Measurements from ENCODE around the gene ITIH3.

ITIH3 gene

DNA sequence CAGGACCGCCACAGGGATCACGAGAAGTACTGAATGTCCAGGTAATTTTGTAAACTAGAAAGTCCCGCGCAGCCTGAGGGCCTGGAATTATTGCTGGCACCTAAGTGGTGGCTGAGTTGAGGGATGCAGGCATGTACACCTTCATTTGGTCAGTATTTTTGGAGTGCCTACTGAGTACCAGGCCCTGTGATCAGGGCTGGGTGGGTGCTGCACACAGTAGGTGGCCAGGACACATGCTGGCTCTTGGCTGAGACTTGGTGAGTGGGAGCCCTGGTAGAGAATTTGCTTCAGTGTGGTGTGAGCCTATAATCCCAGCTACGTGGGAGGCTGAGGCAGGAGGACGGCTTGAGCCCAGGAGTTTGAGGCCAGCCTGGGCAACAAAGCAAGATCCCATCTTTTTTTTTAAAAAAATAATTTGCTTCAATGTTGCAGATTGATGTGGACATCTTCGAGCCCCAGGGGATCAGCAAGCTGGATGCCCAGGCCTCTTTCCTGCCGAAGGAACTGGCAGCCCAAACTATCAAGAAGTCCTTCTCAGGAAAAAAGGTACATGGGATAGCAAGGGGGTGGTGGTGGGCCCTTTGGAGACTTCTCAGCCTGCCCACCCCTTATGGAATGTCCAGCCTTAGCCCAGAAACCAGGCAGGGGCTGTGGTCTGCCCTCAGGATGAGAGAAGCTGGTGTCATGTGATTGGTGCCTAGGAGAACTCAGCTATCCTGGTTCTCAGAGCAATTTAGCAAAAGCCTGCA, 14.6 kb upstream of the ITIH3 start:
- DNase-seq = no peak

DNA sequence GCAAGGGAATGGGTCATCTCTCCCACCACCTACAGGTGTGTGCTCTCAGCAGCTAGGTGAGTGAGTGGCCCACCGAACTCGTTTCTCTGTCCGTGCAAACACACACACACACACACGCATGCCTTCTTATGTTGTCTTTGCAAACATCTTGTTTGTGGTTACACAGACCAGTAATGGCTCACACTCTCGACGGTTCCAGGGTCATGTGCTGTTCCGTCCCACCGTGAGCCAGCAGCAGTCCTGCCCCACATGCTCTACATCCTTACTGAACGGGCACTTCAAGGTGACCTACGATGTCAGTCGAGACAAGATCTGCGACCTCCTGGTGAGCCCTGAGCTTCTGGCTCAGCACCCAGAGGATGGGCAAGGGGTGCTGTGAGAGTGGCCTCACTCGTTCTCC, 12.9 kb upstream of the ITIH3 start:
- DNase-seq = no peak

DNA sequence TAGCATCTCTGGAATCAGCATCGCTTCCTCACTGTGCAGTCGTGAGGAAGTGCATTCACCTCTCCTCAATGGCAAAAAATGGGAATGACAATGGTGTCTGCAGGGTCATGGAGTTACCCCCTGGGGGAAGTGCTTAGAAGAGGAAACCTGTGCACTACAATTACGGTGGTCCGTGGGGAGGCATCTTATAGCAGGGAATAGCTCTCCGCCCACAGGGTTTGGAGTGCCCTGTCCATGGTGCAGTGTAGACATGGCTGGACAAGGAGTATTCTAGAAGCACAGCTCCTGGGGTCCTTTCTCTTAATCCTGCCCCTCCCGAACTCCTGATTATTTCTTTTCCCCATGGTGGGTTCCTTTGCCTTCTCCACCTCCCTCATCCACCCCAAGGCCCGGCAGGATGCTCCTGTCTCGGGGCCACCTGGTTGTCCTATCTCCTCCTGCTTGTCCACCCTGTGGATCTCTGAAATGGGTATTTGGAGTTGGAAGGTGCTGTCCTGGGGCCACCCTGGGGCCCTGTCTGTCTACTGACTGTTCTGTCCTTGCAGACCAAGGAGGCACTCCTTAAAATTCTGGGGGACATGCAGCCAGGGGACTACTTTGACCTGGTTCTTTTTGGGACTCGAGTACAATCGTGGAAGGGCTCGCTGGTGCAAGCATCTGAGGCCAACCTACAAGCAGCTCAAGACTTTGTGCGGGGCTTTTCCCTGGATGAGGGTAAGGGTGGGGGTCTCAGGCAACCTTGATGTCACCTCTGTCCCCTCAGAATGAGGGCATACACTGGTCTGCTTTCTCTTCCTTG, 12.0 kb upstream of the ITIH3 start:
- DNase-seq = no peak

DNA sequence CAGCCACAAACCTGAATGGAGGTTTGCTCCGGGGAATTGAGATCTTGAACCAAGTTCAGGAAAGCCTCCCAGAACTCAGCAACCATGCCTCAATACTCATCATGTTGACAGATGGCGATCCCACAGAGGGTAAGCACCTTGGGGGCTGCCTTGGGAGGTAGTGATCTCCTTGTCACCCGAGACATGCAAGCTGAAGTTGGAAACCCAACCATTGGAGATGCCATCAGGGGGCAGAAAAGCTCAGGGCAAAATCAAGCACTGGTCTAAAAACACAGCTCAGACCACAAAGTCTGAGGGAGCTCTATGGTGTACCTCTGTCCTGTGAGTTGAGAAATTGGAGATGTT, 11.4 kb upstream of the ITIH3 start:
- no peak for DNase-seq

DNA sequence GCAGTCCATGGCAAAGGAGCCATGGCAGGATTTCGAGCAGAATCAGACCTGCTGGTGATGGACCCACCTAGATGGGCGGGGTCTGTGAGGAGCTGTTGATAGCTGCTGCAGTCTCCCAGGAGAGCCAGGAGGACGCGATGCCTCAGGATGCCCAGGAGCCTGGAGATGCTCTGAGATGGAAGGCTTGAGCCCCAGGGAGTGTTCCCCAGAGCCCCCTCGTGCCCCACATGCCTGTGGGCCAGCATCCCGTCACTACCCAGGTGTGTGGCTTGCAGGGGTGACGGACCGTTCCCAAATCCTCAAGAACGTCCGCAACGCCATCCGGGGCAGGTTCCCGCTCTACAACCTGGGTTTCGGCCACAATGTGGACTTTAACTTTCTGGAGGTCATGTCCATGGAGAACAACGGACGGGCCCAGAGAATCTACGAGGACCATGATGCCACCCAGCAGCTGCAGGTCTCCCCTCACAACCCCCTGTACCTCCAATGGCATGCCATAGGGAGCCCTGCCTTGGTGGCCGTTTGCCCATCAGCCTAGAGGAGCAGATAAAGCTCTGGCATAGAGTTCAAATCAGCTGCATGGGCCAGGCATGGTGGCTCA, 10.5 kb upstream of the ITIH3 start:
- no peak for DNase-seq

DNA sequence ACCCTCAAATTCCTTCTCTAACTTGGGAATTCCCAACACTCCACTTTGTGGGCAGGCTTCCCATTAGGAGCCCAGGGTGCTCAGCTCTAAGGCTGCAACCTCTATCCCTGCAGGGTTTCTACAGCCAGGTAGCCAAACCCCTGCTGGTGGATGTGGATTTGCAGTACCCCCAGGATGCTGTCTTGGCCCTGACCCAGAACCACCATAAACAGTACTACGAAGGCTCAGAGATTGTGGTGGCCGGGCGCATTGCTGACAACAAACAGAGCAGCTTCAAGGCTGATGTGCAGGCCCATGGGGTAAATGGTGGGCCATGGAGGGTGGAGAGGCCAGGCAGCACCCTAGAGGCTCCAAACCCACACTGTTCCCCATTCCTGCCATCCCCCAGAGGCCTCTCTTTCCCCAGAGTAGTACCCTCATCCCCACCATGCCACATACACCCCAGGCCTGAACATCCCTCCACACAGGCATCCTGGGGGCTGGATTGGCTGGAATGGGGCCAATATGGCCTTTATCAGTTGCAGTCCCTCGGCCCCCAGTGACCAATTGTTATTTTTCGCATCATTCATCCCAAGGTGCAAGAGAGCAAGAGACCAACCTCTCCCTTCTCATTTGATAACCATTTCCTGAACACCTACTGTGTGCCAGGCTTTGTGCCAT, 9.5 kb upstream of the ITIH3 start:
- no peak for DNase-seq

DNA sequence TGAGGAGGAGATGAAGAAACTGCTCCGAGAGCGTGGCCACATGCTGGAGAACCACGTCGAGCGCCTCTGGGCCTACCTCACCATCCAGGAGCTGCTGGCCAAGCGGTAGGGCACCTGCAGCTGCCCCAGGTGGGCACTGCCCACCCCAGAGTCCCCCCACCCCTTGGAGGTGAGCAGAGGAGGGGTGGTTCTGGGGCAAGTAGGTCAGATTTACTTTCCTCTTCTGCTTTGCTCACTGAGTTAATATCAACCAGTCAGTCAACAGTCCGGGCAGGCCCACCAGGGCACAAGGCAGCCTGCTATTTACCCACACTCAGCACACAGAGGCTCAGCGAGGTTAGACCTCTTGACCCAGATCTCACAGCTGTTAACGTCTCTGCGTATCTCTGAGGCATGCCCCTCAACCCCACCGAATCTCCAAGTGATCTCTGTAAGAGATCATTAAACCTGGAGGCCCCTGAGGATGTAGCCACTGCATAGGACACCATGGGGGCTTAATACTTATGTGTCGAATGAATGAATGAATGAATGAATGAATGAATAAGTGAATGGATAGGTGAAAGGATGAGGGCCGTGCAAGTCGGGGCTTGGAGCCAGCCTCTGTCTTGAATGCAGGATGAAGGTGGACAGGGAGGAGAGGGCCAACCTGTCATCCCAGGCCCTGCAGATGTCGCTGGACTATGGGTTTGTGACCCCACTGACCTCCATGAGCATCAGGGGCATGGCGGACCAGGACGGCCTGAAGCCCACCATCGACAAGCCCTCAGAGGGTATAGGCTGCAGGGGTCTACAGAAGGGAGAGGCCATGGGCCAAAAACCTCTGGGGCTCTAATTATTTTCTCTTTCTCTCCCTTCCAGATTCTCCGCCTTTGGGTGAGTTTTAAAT, 8.0 kb upstream of the ITIH3 start:
- DNase-seq = no peak

DNA sequence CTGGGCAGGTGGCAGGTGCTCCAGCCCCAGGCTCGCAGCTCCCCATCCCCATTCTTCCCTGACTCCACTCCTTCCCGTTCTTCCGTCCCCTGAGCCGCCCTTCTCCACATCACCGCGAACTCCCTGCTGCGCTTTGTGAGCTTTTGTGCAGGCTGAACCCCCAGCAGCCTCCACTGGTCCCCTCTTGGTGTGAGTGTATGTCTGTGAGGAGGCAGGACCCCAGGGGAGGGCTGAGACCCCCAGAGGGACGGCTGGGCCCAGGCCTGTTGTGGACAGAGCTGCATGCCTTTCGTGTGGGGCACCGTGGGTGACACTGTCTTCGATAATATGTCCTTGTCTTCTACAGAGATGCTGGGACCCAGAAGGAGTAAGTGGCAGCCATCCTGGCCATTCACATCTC, 7.3 kb upstream of the ITIH3 start:
- no peak for DNase-seq

DNA sequence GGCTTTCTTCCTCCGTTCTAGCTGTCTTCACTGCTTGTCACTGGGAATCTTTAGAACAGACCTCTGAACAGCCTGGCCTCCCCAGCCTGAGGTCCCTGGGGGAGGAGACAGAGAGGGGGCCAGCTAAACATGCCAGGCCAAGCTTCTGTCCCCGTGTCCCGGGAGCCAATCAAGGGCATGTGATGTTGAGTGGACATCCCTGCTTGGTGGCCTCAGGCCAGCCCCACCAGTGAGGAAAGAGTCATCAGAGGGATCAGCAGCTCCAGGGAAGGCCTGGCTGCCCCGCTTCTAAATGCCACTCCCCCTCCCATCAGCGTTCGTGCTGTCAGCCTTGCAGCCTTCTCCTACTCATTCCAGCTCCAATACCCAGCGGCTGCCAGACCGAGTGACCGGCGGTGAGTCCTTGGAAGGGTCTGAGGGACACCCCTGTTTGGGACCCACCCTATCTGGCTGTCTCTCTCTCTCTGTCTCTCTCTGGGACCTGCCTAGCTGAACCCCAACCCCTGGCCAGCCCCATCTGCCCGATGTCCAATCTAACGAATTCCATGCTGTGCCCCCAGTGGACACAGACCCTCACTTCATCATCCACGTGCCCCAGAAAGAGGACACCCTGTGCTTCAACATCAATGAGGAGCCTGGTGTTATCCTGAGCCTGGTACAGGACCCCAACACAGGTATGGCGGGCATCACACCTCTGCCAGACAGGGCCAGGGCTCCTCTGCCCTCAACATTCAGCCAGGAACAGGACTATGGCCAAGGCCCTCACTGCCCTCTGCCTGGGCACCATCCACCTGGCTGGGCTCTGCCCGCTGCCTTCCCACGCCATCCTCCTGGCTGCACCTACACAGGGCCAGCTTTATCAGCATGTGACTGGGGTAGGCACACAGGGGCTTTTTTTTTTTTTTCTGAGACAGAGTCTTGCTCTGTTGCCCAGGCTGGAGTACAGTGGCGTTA, 6.6 kb upstream of the ITIH3 start:
- DNase-seq = no peak

DNA sequence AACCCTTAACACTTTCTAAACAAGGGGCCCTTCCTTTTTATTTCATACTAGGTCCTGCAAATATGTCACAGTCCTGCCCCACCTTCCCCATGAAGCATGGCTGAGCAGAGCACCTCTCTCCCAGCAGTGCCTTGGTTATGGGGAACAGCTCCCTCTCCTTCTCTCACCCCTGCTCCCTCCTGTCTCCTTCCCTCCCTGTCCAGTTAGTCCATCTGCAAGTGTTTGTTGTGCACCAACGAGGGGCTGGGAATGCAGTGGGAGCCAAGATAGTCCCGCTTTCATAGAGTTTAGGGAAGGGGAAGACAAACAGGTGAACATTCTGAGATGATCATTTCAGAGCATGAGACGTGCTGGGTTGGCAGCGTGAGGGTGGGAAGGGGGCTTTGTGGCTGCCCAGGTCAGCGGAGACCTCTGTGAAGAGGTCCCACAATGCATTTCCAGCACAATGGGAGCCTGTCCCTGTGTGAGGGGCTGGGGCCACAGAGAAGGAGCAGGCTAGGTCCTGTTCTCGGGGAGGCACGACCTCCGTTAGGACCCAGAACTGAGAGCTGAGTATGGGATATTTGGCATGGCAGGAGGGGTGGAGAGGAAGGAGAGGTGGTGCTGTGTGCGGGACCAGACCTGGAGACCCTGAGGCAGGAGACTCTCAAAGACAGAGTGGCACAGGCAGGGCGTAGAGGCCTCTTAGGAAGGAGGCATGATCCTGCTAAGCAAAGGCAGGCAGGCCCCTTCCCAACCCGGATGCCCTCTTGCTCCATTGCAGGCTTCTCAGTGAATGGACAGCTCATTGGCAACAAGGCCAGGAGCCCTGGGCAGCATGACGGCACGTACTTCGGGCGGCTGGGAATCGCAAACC, 5.5 kb upstream of the ITIH3 start:
- no peak for DNase-seq

DNA sequence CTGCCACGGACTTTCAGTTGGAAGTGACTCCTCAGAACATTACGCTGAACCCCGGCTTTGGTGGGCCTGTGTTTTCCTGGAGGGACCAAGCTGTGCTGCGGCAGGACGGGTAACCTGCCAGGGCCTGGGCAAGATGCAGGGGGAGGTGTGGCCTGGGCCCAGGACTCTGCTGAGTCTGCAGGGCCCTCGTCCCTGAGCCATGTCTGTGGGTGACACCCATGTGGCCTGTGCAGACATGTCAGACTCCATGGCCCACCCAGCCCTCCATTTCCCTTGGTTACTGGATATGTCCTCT, 4.9 kb upstream of the ITIH3 start:
- DNase-seq = no peak

DNA sequence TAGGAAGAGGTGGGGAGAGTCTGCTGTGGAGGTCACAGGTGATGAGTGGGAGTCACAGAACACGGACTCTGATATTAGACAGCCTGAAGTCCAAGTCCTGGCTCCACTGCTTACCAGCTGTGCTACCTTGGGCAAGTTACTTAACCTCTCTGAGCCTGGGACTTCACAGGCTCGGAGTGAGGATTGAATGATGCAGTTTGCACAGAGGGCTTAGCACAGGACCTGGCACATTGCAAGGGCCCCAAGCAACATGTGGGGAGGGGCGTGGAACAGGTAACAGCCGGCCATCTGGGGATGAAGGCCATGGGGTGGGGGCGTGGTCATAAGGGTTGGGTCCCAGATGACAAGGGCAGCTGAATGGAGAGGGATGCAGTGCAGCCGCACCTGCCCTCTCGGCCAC, 4.3 kb upstream of the ITIH3 start:
- DNase-seq = no peak

DNA sequence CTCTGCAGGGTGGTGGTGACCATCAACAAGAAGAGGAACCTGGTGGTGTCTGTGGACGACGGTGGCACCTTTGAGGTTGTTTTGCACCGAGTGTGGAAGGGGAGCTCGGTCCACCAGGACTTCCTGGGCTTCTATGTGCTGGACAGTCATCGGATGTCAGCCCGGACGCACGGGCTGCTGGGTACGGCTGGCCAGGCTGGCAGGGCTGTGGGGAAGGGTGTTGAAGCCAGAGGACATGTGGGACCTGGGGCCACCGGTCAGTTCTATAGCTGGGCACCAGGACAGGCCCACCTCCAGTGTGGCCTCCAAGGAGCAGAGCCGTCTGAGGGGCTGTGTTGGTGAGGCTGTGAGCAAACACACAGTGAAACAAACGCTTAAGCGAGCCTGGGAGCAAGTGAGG, 3.9 kb upstream of the ITIH3 start:
- no peak for DNase-seq

DNA sequence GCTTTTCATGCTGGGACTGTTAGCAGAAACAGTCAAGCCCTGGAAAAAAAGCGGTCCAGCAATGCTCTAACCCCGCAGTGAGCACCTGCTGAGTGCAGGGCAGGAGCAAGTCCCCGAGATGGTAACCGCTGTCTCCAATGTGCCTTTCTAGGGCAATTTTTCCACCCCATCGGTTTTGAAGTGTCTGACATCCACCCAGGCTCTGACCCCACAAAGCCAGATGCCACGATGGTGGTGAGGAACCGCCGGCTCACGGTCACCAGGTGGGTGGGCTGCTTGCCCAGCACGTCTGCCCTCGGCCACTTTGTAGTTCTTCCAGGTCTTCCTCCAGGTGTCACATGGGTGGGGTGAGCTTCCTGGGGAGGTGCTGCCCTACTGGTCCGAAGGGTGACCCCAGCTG, 3.2 kb upstream of the ITIH3 start:
- DNase-seq = no peak

DNA sequence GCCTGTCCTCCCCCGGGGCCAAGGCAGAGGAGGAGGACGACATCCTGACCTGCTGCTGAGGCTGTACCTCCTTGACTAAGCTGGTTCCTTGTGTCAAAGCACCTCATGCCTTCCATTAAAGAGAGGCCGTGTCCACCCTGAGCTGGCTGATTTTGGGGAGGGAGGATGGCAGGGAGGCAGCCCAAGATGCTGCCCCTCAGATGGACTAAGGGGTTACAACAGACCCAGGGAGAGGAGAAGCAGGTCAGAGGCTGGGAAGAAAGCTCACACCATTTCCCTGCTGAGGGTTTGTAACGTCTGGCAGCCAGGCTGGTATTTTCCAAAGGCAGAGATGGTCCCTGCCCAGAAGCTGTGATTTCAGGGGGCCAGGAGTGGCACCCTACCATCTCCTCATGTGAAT, 2.7 kb upstream of the ITIH3 start:
- no peak for DNase-seq

DNA sequence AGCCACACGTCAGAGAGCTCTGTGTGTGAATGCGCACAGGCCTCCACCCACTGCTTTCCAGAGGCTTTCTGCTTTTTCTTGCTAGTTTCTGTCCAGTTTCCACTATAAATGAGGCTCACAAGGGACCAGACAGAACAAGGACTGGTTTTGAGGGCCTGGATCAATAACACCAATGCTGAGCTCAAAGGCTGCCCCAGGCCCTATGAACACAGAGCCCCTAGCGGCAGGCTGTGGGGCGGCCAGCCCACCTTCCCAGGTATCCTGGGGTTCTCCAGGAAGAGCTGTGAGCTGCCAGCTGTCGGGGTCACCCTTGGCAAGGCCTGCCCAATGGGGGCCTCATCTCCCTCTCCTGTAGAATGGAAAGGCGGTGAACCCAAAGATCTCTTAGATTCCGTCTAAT, 2.2 kb upstream of the ITIH3 start:
- DNase-seq = no peak

DNA sequence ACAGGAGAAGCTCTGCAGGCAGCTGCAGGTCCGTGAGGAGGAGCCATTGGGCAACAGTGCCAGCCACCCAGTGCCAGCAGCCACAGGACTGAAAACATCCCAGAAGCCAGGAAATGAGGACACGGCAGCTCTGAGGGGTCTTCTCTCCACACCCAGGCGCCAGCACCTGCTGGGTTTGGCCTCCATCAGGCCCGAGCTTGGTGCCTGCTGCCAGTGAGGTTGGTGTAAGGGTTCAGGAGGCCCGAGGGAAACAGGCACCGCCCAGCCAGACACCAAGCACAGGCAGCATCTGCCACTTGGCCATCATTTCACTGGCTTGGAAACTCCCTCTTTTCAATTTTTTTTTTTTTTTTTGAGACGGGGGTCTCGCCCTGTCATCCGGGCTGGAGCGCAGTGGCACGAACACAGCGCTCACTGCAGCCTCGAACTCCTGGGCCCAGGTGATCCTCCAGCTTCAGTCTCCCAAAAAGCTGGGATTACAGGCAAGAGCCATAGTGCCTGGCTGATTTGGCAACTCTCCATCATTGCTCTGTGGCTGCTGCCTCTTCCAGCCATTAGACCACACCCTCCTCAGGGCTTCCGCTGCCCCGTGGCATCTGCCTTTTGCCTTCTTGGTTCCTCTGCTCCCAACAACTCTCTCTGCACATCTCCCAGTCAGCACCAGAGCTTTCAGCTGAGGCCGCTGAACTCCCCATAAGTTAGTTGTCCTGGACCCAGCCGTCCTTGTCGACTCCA, 1.5 kb upstream of the ITIH3 start:
- no peak for DNase-seq

DNA sequence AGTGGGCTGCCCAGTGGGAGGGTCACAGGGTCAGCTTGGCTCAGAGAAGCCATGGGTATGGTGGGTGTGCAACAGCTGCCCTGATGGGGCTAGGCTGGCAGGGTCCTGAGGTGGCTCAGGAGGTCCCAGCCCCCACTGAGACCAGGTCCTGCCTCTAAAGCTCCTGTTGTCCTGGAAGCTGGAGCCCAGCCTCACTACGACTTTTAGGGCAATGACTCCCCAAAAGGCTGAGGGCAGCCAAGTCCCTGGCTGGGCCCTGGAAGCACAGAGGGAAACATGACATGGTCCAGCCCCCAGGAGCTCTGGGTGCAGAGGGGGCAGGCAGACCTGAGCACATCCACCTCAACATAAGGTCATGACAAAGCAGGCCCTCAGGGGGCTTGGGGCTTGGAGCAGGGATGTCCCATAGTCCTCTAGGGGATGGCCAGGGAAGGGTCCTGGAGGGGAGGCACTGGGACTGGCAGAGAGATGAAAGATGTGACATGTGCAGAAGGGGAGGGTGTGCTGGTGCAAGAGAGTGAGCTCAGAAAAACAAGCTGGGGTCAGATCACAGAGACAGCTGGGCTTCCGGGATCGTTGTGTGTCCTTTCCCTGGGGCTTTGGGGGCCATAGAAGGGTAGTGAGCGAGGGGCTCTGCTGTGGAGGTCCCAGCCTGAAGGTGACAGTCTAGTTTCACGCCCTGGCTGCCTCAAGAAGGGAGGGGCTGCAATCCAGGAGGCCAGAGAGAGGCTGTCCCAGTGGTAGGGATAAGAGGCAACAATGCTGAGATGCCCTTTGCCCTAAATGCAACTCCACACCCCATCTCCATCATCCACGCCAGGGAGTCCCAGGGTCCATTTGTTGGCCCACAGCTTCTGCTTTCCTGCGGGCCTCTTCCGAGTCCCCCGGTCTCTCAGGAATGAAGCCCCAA, 639 bp upstream of the ITIH3 start:
- no peak for DNase-seq
